HG02678 (cell line): ENCODE results near the gene IL27RA.

Experiments
- ATAC-seq: cut with Tn5 transposase; IDR thresholded peaks from one replicate; pipeline ENCODE4 v1.9.1; 2021; ENCODE audit warnings: mild to moderate bottlenecking, moderate library complexity; ENCODE audit not compliant: unreplicated experiment

The IL27RA gene

GRCh38 chr19:14031719-14032480 lies at the start of gene IL27RA:
Gene IL27RA, plus strand, starts transcription at chr19:14031762. Its CDS starts 111 bp downstream, at chr19:14031873.
- peak; percentile 65 for ATAC-seq

- no peak for ATAC-seq
Measured at GRCh38 chr19:13981988-13982501, 49.5 kb upstream of the IL27RA start.

DNA sequence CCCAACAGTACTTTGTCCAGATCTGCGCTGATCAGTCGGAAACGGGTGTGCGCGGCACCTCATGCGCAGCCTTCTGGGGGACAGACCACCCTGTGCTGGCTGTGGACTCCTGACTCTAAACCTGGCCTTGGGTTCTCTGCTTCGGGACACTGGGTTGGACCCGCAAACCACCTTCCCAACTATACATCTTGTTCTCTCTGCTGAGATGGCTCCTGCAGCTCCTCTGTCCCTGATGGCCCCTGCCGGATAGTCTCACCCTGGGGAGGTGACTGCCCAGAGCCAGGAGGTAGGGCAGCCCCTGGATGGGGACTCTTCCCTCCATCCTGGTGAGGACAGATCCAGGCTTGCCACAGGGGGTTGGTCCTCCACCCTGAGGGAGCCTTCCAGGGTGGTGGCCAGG lies 48.8 kb upstream of the IL27RA start:
- no peak for ATAC-seq

DNA sequence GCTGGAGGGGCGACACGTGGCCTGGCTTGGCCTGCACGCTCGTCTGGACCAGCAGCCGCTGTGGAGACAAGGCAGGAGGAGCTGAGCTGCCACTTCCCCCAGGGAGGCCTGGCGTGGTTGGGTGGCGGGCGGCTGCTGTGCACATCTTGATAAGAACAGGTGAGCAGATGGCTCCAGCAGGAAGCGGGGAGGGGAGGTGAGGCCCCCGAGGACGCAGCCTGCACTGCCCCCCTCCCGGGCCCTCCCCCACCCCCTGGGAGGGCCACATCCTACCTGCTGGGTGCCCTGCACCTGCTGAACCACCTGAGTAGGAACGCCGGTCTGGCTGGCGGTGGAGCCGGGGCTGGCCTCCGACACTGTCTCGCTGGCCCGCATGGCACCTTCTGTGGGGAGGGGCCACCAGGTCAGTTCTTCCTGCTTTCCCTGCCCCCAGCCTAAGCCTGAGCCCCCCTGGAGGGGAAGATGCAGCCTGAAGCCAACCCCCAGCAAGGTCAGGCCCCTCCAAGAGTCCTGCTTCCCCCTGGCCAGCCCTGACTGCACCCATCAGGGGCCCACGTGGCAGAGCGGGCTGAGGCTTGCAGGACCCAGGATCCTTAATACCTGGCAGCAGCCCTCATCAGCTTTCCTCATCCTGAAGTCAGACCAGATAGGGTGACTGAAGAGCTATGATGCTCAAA lies 48.2 kb upstream of the IL27RA start:
- no peak for ATAC-seq

GRCh38 chr19:13984186-13984585 lies 47.4 kb upstream of the IL27RA start:
- no peak for ATAC-seq

DNA sequence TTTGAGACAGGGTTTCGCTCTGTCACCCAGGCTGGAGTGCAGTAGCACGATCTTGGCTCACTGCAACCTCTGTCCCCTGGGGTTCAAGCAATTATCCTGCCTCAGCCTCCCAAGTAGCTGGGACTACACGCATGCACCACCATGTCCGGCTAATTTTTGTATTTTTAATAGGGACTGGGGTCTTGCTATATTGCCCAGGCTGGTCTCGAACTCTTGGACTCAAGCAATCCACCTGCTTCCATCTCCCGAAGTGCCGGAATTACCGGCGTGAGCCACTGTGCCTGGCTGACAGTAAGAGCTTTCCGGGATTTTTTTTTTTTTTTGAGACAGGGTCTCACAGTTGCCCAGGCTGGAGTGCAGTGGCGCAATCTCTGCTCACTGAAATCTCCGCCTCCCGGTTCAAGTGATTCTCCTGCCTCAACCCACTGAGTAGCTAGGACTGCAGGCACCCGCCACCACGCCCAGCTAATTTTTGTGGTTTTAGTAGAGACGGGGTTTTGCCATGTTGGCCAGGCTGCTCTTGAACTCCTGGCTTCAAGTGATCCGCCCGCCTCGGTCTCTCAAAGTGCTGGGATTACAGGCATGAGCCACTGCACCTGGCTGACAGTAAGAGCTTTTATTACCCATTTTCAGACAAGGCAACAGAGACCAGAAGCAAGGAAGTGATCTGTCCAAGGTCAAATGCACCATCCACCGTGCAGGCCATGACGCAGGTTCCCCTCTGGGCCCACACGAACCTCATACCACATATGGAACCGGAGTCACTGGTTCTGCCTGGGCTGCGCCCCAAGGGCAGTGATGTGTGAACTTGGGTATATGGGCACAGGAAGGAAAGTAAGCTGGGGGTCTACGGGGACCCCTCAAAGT lies 46.5 kb upstream of the IL27RA start:
- no peak for ATAC-seq

DNA sequence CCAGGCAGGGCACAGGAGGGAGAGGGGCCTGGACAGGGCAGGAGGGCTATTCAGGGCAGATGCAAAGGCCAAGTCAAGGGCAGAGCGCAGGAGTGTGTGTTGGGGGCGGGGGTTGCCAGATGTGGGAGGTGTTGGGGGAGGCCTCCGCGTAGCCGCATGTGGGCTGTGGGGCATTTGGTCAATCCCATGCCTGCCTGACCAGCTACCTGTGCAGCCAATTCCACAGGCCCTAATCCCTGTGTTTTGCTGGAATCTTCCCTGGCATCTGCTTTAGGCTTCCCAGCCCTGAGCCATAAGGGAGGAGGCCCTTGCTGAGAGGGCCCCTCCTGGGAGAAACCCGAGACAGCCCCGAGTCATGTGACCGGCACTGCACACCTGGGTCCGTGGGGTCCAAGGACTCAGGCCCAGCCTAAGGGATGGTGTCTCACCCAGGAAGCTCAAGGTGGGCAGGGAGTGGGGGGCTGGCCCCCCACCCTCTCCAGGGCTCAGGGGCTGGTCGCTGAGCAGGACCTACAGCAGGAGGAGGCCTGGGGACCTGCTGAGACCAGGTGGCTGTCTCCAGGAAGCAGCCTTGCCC lies 45.7 kb upstream of the IL27RA start:
- peak; percentile 17 for ATAC-seq

- ATAC-seq, result peak; percentile 86
Measured at GRCh38 chr19:13986348-13986904, 45.1 kb upstream of the IL27RA start.

DNA sequence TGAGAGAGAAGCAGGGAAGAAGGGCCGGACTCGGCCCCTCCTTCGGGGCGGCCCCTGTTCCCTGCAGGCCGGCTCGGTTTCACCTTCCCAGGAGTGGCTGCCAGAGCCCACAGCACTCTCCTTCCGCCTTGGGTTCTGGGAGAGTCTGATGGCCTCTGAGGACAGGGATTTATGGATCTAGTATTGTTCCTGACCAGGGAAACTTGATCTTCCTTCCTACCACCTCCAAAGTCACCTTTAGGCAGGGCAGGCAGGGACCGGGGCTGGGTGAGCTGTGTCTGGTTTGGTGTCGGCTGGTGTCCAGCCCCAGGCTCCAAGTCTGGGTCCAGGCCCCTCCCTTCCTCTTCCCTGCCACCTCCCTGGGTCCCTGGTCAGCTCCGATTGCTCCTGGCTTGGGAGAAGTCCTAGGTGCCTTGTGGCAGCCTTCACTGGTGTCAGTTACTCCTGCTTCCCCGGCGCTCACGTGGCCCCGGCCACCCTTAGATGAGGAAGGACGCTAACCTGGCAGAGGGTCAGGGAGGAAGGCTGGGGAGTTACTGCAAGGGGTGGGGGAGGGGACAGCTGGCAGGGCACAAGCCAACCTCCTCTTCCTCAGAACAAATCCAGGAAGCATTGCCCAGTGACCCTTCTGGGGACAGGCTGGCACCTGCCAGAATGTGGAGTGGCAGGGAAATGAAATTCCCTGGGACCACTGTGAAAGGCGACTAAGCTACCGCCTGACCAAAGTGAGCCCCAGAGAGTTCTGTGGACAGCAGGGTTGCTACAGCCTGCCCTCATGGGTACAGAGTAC lies 44.3 kb upstream of the IL27RA start:
- no peak for ATAC-seq

GRCh38 chr19:13989487-13989886 lies 42.1 kb upstream of the IL27RA start:
- no peak for ATAC-seq

GRCh38 chr19:13990085-13990484 lies 41.5 kb upstream of the IL27RA start:
- no peak for ATAC-seq

GRCh38 chr19:13992025-13992424 lies 39.5 kb upstream of the IL27RA start:
- ATAC-seq, result no peak

DNA sequence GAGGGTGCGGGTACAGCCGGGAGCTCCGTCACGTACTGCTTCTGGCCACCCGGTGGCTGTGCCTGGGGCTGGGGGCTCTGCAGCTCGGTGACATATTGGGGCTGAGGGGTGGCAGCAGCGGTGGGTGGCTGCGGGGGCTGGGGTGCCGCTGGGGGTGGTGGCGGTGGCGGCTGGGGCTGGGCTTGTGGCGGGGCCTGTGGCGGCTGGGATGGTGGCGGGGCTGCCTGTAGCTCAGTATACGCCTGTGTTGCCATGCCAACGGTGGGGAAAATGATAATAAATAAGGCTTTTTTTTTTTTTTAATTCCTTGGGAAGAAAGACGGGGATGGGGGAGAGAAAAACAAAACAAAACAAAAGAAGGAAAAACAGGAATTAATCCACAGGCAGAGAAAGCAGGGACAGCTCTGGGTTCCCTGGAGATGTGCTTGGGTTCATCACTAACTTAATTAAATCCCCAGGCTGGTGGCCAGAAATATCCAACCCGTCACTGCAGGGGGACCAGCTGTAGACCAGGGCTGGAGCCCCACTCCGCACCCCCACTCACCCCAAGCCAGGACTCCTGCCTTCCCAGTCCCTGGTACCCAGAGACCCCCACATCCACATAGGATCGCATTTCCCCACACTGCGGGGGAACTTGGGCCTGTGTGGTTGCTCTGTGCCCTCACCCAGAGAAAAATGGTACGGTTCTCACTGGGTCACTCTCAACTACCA lies 37.8 kb upstream of the IL27RA start:
- no peak for ATAC-seq

DNA sequence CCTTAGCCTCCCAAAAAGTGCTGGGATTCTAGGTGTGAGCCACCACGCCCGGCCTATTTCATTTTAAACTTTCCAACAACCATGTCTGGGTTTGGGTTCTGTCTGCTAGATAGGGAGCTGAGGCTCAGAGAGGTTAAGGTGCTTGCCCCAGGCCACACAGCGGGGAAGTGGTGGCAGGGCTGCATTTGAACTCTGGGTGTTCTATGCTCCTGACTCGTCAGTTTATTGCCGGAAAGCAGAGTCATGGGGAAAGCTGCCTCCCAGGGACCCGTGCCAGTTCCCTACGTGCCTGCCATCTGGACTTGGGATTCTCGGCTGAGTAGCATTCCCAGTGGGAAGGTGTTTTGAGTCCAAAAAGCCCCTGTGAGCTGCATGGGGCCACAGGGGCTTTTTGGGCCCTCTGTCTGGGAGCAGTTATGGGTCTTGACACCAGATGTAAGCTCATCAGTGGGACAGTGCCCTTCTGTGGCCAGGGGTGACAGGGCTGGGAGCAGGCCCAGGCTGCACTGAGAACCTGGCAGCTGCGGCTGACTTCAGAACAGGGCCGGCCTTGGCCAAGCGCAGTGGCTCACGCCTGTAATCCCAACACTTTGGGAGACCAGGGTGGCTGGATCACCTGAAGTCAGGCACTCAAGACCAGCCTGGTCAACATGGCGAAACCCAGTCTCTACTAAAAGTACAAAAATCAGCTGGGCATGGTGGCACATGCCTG lies 36.4 kb upstream of the IL27RA start:
- ATAC-seq, result no peak

- ATAC-seq, result no peak
Measured at GRCh38 chr19:13995878-13996765, 35.4 kb upstream of the IL27RA start.

DNA sequence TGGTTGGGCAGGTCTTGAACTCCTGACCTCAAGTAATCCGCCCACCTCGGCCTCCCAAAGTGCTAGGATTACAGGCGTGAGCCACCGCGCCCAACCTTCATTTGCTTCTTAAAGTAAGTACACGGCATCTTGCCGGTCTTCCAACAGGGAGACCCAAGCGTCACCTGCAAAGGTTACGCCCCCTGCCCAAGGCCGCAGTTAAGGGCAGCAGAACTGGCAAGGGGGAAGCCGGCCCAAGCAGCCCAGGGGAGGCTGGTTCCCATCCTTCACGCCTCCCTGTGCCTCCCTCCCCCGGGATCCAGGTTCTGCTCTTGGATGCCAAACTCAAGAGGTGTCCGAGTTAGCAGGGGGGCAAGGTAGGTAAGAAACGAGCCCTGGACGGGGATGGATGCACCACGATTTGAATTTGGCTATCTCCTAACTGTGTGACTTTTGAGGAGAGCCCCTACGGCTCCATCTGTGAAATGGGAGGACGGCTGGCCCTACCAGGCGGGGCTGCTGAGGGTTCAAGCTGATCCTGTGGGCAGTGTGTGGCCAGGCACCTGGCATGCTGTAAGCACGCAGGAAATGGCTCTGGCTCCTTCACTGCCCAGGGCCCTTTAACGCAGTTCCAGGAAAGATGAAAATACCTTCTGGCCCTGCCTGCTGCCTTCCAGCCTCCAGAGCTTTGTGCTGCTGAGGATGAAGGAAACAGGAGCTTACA lies 34.5 kb upstream of the IL27RA start:
- ATAC-seq, result no peak

DNA sequence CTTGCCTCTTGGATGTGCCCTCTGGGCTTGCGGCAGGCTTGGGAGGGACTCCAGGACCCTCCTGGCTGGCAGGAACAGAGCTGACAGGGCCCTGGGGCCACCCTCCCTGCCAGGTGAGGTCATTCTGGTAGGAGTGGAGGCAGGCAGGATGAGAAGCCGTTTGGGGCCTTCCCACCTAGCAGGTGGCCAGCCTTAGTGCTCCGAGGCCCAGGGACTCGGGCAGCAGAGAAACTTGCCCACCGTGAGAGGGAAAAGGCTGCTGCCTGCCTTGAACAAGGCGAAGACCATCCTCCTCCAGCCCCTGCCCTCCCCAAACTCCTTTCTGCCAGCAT lies 34.0 kb upstream of the IL27RA start:
- ATAC-seq, result no peak
